GM12892 (cell line): ENCODE results near the gene SLC39A11. TPM values are rescaled to one million over a fixed set of nuclear protein-coding genes. Genes with fewer than 3 reads are reported as not detected.
"Not testable (repeated sequence)": the region's sequence is repeated elsewhere in the genome, so short reads cannot be mapped to it uniquely, and the experiment has no call there.

Experiments
- DNase-seq: peaks from one replicate; pipeline ENCODE4 v3.0.0; 2011; ENCODE audit not compliant: insufficient read length
- FAIRE-seq: peaks from 2 replicates; lab custom pipeline; 2011; peaks lifted over from hg19 to GRCh38; lab: Jason Lieb, UNC
- POLR2A ChIP-seq: IDR thresholded peaks from 2 replicates; pipeline ENCODE4 v1.6.1; 2011; ENCODE audit warnings: low read depth, low read length, control low read depth
- POLR2AphosphoS5 ChIP-seq: IDR thresholded peaks from 2 replicates; pipeline ENCODE4 v1.6.1; 2011; ENCODE audit warnings: low read depth, low read length, control low read depth
- TAF1 ChIP-seq: IDR thresholded peaks from 2 replicates; pipeline ENCODE4 v1.6.1; 2011; ENCODE audit warnings: low read depth, mild to moderate bottlenecking, control low read depth, low read length, borderline replicate concordance
- polyA plus RNA-seq: library from polyadenylated mRNA; unstranded; fragments of >200 nt; gene quantifications from one replicate; pipeline ENCODE4 v1.2.1, GENCODE V29; 2012; ENCODE audit warnings: missing spikeins, inconsistent platforms; ENCODE audit not compliant: missing spikeins

The SLC39A11 gene, protein sequence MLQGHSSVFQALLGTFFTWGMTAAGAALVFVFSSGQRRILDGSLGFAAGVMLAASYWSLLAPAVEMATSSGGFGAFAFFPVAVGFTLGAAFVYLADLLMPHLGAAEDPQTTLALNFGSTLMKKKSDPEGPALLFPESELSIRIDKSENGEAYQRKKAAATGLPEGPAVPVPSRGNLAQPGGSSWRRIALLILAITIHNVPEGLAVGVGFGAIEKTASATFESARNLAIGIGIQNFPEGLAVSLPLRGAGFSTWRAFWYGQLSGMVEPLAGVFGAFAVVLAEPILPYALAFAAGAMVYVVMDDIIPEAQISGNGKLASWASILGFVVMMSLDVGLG
- 11.5 TPM for polyA plus RNA-seq

DNA sequence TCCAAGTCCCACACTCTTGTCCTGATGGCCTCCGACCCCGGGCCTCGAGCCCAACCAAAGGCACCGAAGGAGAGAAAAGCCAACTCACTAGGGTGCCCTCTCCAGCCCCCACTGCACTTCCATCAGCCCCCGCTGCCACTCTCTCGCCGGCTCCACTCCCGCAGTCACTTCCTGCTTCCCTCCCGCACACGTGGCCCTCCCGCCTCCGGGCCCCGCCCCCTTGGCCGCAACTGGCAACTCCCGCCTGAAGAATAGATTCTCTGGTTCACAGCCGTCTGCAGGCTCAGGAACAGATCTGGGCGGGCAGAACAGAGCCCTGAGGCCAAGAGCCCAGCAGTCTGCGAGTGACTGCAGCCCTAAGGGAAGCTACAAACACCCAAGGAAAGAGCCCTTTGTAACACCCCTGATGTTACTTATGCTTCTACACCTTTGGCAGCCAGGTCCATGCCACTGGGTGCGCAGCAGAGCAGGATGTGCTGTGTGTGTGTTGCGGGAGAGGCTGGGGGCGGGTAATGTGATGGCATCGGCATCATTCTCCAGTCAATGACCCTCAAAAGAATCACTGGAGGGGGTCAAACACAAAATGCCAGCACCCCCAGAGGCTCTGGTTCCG is at the start of gene SLC39A11:
SLC39A11 (minus strand) TSS at position 166 of the 613 bp plus-strand sequence. CDS start 3,924 bp downstream, outside the sequence.
- FAIRE-seq (peak; percentile 98), DNase-seq (peak; percentile 88)
- TF ChIP-seq TAF1, result no peak
- peak; percentile 88 for TF ChIP-seq POLR2AphosphoS5
- peak; percentile 87 for TF ChIP-seq POLR2A

DNA sequence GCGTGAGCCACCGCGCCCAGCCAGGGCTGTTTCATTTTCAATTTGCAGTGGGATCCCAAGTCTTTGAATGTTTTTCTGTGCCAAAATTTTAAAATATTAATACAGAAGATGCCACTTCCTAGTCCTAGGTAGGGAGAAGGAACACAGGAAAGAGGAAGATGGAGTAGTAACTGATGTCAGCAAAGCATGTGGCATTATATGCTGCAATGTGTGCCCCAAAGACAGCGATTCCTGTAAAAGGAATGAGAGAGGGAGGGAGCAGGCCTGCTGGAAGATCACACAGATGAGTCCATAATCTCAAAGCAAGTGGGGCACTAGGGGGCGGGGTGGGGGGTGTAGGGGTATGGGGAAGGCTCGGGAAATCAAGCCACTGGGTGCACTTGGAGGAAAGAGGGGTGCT is 48.9 kb upstream of the SLC39A11 start:
- TF ChIP-seq POLR2AphosphoS5, result no peak
- TF ChIP-seq POLR2A, result no peak
- no peak for TF ChIP-seq TAF1
- DNase-seq (no peak), FAIRE-seq (no peak)

DNA sequence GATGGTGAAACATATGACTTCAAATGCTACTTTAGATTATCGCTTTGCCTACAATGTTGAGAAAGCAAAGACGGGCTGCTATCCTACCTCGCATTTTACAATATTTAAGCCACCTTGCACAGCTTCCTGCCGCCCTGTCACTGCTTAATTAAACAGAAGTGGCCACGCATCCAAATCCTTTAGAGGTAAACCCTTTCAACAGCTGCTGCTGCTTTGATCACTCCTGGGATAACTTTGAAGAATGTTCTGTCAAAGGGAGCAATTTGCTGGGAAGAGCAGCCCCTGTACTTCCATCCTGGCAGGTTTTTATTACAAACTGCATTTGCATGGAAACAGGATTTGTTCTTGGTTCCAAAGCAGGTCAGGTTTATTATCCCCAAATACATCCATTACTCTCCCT is 48.1 kb upstream of the SLC39A11 start:
- DNase-seq (no peak), FAIRE-seq (no peak)
- TF ChIP-seq POLR2AphosphoS5, result no peak
- TF ChIP-seq POLR2A, result no peak
- TF ChIP-seq TAF1, result no peak

DNA sequence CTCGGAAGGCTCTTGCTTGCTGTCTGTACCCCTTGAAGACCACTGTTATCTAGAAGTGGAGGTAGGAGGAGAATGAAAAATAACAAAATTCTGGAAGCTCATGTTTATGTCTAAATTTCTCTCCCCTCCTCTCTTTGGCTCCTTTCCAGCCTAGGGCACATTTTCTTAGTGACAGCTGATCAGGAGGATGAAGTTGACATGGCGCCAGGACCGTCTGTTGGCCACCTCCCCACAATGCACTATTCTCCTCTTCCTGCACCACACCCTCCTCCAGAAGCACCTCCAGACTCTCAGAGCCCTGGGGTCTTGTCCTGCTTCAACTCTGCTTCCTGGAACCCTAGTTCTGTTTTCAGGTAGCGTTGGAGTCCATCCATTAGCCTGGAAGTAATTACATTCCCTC is 46.8 kb upstream of the SLC39A11 start:
- FAIRE-seq (no peak), DNase-seq (no peak)

DNA sequence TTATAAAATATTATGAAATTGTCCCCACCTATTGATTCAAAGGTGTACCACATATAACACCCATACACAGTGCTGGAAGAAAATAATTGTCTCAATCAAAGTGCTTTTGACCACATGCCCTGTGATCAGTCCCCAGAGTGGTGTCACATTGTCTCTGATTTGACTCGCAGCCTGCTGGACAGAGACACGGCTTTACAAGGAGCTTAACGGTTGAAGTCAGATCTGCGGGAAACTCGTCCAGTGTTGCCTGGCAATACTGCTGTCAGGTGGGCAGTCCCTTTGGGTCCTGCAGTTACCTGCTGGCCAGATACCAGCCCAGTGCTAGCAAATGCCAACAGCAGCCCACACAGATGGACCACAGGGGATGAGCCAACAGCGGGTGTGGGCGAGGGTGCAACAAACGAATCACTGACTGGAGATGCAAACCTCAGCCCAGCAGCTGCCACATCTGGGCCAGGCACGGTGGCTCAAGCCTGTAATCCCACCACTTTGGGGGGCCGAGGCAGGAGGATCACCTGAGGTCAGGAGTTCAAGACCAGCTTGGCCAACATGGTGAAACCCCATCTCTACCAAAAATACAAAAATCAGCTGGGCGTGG is 46.2 kb upstream of the SLC39A11 start:
- FAIRE-seq, result no peak
- TF ChIP-seq POLR2AphosphoS5 (no peak), POLR2A (no peak), TAF1 (no peak)
- DNase-seq, result no peak

More for the DNA sequence above, 46.8 kb upstream of the SLC39A11 start:
- TF ChIP-seq TAF1, result no peak

DNA sequence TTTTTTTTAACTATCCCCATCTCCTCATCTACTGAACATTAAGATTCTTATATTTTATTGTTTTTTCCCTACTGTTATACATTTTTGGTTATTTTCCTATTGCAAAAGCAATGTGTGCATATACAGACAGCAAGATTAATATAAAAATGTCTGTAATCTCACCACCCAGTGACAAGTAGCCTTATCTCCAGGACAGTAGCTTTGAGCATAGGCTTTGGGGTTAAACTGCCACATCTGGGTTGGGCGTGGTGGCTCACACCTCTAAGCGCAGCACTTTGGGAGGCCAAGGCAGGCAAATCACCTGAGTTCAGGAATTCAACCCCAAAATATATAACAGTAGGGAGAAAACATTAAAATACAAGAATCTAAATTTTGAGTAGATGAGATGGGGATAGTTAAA is 44.9 kb upstream of the SLC39A11 start:
- FAIRE-seq, result no peak
- DNase-seq, result no peak
- no peak for TF ChIP-seq POLR2AphosphoS5
- no peak for TF ChIP-seq POLR2A
- no peak for TF ChIP-seq TAF1

DNA sequence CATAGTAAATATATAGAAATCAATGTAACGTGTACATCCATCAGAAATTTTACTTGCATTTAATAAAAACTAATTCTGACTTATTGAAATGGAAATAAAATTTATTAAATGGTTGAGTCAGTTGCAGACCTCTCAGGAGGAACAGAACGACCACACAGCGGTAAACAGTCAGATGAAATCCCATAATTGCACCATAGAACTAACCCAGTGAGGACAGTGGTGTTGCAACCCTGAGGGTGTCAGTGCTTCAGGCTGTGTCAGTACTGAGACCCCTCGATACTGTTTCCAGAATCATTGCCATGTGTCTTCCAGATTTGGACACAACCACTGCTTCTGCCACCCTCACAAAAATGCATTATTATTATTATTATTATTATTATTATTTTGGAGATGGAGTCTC is 43.3 kb upstream of the SLC39A11 start:
- DNase-seq, result no peak
- FAIRE-seq, result no peak
- TF ChIP-seq TAF1, result no peak
- no peak for TF ChIP-seq POLR2AphosphoS5
- TF ChIP-seq POLR2A, result no peak

DNA sequence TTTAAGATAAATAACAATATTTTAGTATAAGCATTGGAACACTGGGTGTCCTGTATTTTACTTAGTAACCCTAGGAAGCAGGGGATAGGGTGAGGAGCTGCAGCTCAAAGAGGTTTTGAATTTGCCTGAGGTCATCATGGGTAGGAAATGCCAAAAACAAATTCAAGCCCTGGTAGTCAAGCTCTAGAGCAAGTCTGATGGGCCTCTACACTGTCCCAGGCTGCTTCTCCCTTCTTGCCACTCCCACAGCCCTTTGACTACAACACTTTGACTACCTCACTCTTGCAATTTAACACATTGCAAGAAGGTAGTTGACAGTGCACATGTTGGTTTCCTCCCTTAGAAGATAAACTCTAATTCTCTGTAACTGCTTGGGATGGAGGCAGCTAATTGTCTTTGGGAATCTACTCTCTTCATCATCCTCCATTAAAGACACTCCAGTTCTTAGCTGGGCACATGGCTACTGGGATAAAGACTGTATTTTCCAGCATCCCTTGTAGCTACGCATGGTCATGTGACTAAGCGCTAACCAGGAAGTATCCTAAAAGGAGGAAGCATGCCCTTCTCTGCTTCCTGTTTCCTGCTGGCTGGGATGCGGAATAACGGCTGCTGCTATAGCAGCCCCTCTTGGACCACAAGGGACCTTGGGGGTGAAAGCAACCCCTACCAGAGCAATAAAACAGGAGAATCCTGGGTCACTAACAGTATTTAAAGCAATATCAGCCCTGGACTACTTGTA is 41.6 kb upstream of the SLC39A11 start:
- no peak for FAIRE-seq
- no peak for DNase-seq
- TF ChIP-seq POLR2A, result no peak
- no peak for TF ChIP-seq POLR2AphosphoS5
- no peak for TF ChIP-seq TAF1

DNA sequence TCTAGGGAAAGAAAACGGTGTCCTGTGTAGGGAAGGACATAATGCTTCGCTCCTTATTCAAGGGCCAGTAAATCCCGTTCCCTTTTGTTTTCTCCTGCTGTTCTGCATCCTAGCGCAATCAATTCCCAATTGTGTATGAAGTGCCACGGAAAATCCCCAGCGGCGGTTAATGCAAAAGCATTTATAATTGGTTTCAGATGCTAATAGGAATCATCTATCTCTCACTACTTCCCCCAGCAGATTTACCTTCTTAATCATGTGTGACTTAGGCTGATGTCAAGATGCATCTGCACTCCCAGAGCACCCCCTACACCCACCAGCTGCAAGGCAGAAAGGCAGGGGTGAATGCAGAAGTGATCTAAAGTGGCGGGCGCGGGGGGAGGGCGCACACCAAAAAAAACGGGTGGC is 39.6 kb upstream of the SLC39A11 start:
- TF ChIP-seq TAF1, result no peak
- TF ChIP-seq POLR2A, result no peak
- no peak for TF ChIP-seq POLR2AphosphoS5
- no peak for DNase-seq
- FAIRE-seq, result no peak

DNA sequence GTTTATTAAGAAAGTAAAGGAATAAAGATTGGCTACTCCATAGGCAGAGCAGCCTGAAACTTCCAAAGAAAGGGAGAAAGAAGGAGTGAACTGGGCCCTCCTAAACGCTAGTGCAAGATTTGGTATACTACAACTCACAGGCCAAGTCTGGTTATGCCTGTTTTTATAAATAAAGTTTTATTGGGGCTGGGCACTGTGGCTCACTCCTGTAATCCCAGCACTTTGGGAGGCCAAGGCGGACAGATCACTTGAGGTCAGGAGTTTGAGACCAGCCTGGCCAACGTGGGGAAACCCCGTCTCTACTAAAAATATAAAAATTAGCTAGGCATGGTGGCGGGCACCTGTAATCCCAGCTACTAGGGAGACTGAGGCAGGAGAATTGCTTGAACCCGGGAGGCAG is 39.0 kb upstream of the SLC39A11 start:
- not testable (repeated sequence) for FAIRE-seq, DNase-seq

DNA sequence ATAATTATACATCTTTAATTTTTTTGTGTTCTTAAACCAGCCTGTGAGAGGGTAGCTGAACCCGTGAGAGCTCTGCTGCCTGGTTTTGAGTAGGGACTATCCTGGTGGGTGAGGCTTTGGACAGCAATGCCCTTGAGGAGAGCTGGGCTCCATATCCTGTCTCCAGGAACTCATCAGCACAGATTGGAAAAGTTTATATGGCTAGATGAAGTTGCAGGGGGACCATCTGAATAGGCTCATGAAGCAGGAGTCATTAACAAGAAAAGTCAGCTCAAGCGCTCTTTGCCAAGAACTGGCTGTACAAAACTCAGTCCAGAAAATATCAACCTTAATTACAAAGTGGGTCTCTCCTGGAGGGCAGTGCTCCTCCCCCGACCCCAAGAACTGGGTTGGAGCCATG is 38.5 kb upstream of the SLC39A11 start:
- no peak for TF ChIP-seq POLR2A
- TF ChIP-seq TAF1, result no peak
- TF ChIP-seq POLR2AphosphoS5, result no peak
- FAIRE-seq (no peak), DNase-seq (no peak)

DNA sequence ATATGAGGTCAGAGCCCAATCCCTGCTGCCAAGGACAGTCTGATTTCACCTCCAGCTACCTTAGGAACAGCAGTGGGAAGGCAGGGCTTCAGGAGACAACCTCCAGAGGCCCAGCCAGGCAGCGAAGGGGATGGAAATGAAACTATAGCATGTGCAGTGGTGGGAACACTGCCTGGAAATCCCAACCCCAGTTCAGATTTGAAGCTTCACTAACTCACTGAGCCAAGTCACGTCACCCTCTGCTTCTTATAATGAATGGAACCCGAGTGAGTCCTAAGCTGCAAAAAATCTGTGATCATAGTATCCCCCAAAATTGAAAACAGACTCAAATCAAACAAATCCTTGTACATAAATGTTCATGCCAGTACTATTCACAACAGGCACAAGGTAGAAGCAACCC is 36.0 kb upstream of the SLC39A11 start:
- no peak for FAIRE-seq
- no peak for DNase-seq
- no peak for TF ChIP-seq POLR2AphosphoS5
- TF ChIP-seq POLR2A, result no peak
- no peak for TF ChIP-seq TAF1
